IMR-90 (cell line): Measurements from ENCODE around the gene LRRC61.
"Not testable (repeated sequence)": the region's sequence is repeated elsewhere in the genome, so short reads cannot be mapped to it uniquely, and the experiment has no call there.

Experiments used
- CEBPB ChIP-seq: IDR thresholded peaks from 2 replicates; pipeline ENCODE4 v1.6.1; 2012; ENCODE audit warnings: low read depth, low read length, improper control_type of control experiment
- SMC3 ChIP-seq: fragments of 150-350 bp; IDR thresholded peaks from 2 replicates; pipeline ENCODE4 v1.6.1; 2016; ENCODE audit warnings: low read depth, mild to moderate bottlenecking, antibody characterized with exemption, low read length, moderate library complexity
- TF ChIP-seq, protein P1 (sequence below): conservative IDR thresholded peaks from 2 replicates; pipeline ENCODE4 v1.5.1; 2012; ENCODE audit warnings: mild to moderate bottlenecking, low read depth, low read length, improper control_type of control experiment

DNA sequence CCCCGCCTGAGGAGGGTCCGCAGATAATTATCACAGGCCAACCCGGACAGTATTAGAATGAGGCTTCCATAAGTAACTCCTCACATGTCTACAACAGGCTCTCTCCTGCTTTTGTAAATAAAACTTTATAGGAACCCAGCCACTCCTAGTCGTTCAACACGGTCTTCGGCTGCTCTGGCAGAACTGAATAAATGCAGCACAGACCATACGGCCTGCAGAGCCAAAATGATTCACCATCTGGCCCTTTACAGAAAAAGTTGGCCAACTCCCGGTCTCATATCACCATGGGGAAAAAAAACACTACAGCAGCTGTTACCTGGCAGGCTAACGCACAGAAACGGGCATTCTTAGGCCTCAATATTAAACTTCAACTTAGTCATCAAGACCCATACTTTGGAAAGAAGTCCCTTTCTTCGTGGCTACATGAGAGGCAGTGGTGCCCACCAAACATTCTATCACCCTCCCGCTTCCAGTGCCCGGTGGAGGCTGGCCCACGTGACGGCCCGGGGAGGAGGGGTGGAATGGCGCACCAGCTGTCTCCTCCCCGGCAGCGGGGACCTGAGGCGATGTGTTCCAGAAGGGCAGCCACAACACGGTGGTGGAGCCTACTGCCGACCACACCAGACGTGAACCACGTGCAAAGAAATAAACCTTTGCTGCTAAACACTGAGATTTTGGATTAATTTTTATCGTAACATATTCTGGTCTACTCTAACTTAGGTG lies 41.3 kb upstream of the LRRC61 start:
- TF ChIP-seq, protein P1, sequence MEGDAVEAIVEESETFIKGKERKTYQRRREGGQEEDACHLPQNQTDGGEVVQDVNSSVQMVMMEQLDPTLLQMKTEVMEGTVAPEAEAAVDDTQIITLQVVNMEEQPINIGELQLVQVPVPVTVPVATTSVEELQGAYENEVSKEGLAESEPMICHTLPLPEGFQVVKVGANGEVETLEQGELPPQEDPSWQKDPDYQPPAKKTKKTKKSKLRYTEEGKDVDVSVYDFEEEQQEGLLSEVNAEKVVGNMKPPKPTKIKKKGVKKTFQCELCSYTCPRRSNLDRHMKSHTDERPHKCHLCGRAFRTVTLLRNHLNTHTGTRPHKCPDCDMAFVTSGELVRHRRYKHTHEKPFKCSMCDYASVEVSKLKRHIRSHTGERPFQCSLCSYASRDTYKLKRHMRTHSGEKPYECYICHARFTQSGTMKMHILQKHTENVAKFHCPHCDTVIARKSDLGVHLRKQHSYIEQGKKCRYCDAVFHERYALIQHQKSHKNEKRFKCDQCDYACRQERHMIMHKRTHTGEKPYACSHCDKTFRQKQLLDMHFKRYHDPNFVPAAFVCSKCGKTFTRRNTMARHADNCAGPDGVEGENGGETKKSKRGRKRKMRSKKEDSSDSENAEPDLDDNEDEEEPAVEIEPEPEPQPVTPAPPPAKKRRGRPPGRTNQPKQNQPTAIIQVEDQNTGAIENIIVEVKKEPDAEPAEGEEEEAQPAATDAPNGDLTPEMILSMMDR: not testable (repeated sequence)
- not testable (repeated sequence) for TF ChIP-seq CEBPB, SMC3
